GM10248 (cell line): Measurements from ENCODE around the gene UBA3.

Experiments used
- CTCF ChIA-PET: fragments of 300-600 bp; sonication (Branson Sonifier 250); formaldehyde crosslinking; extraction: SDS; loops from one replicate; lab custom pipeline; 2021; ENCODE audit warnings: antibody characterized with exemption; lab: Yijun Ruan, JAX
- POLR2A ChIA-PET: fragments of 350-650 bp; sonication (Branson Sonifier 250); formaldehyde crosslinking; extraction: SDS; loops from one replicate; lab custom pipeline; 2020; ENCODE audit warnings: antibody characterized with exemption; lab: Yijun Ruan, JAX
- DNase-seq: peaks from one replicate; pipeline ENCODE4 v3.0.0; 2012; ENCODE audit errors: extremely low spot score
- CTCF ChIP-seq: IDR thresholded peaks from 2 replicates; pipeline ENCODE4 v1.5.1; 2012; ENCODE audit warnings: mild to moderate bottlenecking, low read depth; ENCODE audit errors: extremely low read depth, missing control alignments, control extremely low read depth

UBA3 gene

GRCh38 chr3:69097407-69098086, 17.4 kb upstream of the UBA3 start:
- no peak for DNase-seq
- TF ChIP-seq CTCF = no peak
- POLR2A ChIA-PET = interaction anchor here (1.1 kb wide), 1 partner anchor 11 kb away, joined by 6 read pairs; no protein-coding TSS in a partner anchor
- CTCF ChIA-PET = interaction anchor here (1.2 to 5.1 kb wide), 2 partner anchors 9 to 23 kb away, joined by 4 to 20 read pairs; no protein-coding TSS in a partner anchor

GRCh38 chr3:69096299-69096698, 16.1 kb upstream of the UBA3 start:
- no peak for DNase-seq
- POLR2A ChIA-PET = no interaction called here
- TF ChIP-seq CTCF = no peak
- CTCF ChIA-PET = interaction anchor here (1.3 to 5.2 kb wide), 2 partner anchors 24 to 209 kb away, joined by 3 to 19 read pairs; no protein-coding TSS in a partner anchor

GRCh38 chr3:69095636-69096035, 15.5 kb upstream of the UBA3 start:
- POLR2A ChIA-PET = no interaction called here
- TF ChIP-seq CTCF = no peak

GRCh38 chr3:69094467-69095205, 14.5 kb upstream of the UBA3 start:
- DNase-seq = no peak
- ChIA-PET CTCF (interaction anchor here (0.8 to 5.2 kb wide), 5 partner anchors 8 to 212 kb away, joined by 3 to 19 read pairs (median 4); no protein-coding TSS in a partner anchor), POLR2A (no interaction called here)
- TF ChIP-seq CTCF = no peak

More at GRCh38 chr3:69095636-69096035, 15.5 kb upstream of the UBA3 start:
- no peak for DNase-seq
- CTCF ChIA-PET = interaction anchor here (1.0 to 5.2 kb wide), 4 partner anchors 9 to 210 kb away, joined by 3 to 19 read pairs (median 3); partner anchors contain the start of gene ARL6IP5

GRCh38 chr3:69092030-69092516, 11.9 kb upstream of the UBA3 start:
- TF ChIP-seq CTCF = no peak
- no peak for DNase-seq
- ChIA-PET POLR2A (interaction anchor here (0.9 to 2.0 kb wide), 2 partner anchors 9 to 40 kb away, joined by 3 to 26 read pairs; partner anchors contain the start of gene TMF1), CTCF (interaction anchor here (0.9 to 5.2 kb wide), 3 partner anchors 9 to 214 kb away, joined by 4 to 19 read pairs (median 6); no protein-coding TSS in a partner anchor)

- DNase-seq = no peak
- CTCF ChIA-PET = interaction anchor here (0.9 to 5.2 kb wide), 3 partner anchors 10 to 215 kb away, joined by 4 to 19 read pairs (median 6); no protein-coding TSS in a partner anchor
- TF ChIP-seq CTCF = no peak
- POLR2A ChIA-PET = interaction anchor here (0.9 to 2.0 kb wide), 2 partner anchors 9 to 39 kb away, joined by 3 to 26 read pairs; partner anchors contain the start of gene TMF1
These were observed 11.3 kb upstream of the UBA3 start for GRCh38 chr3:69091389-69092029.
